Aorta (tissue), 5 donors: ENCODE results near the gene B3GNT2. TPM values are rescaled to one million over a fixed set of nuclear protein-coding genes. Genes with fewer than 3 reads are reported as not detected.

Experiments used
- ATAC-seq: fragments of 200-7000 bp; cut with Tn5 transposase; one replicate; pipeline ENCODE4 v1.9.1; 2022; ENCODE audit warnings: moderate library complexity; ENCODE audit not compliant: low FRiP score
- DNase-seq, 2 donors: peaks; one replicate each; pipeline ENCODE4 v3.0.0-alpha.2; 2020
- H3K27ac ChIP-seq, 2 donors: one replicate each; pipeline ENCODE4 v1.5.1; 2013; ENCODE audit warnings: low read length in 2 of 2, mild to moderate bottlenecking in 2 of 2, moderate library complexity in 2 of 2, control low read depth in 1 of 2, inconsistent platforms in 1 of 2, low read depth in 1 of 2
- H3K27me3 ChIP-seq, 2 donors: one replicate each; pipeline ENCODE4 v1.6.1; 2013; ENCODE audit warnings: control low read depth in 1 of 2, low read length in 1 of 2, mild to moderate bottlenecking in 1 of 2, moderate library complexity in 1 of 2; ENCODE audit not compliant: insufficient read depth in 2 of 2, control insufficient read depth in 1 of 2
- H3K36me3 ChIP-seq, 2 donors: one replicate each; pipeline ENCODE4 v1.6.1; 2013; ENCODE audit warnings: control low read depth in 1 of 2, low read length in 1 of 2, mild to moderate bottlenecking in 1 of 2; ENCODE audit not compliant: insufficient read depth in 2 of 2, control insufficient read depth in 1 of 2
- H3K4me1 ChIP-seq, 2 donors: one replicate each; pipeline ENCODE4 v1.6.1; 2013; ENCODE audit warnings: low read length in 2 of 2, control low read depth in 1 of 2, mild to moderate bottlenecking in 1 of 2, moderate library complexity in 1 of 2; ENCODE audit not compliant: insufficient read depth in 2 of 2, control insufficient read depth in 1 of 2
- H3K4me3 ChIP-seq, 2 donors: one replicate each; pipeline ENCODE4 v1.5.1; 2013; ENCODE audit warnings: low read length in 2 of 2, control low read depth in 1 of 2, mild to moderate bottlenecking in 1 of 2
- H3K9me3 ChIP-seq: one replicate; pipeline ENCODE4 v1.6.1; 2013; ENCODE audit warnings: mild to moderate bottlenecking, low read length; ENCODE audit not compliant: control insufficient read depth
- WGBS, 2 donors: extraction: QIAGEN DNeasy Blood & Tissue Kit; methylation state at CpG; one replicate each; pipeline ENCODE4 v1.1.7; 2013; 5-methylcytosine and 5-hydroxymethylcytosine counted together
- intact Hi-C, 2 donors: fragments of 100-400 bp; cut with DNase I; formaldehyde crosslinking; loops; one replicate each; pipeline versions ENCODE4 v1.14.2 to v1.15.0; 2022
- polyA plus RNA-seq, 2 donors: library from polyadenylated mRNA; stranded (reverse); fragments of 200-250 nt; gene quantifications; one replicate each; pipeline ENCODE4 v1.2.3, GENCODE V29; 2013
- total RNA-seq, 2 donors: library from RNA; stranded (reverse); fragmentation: NEBNext Ultra II Directional; extraction: Animal tissue kit (Norgen Biotek cat#: 25700); gene quantifications; one replicate each; pipeline ENCODE4 v1.2.1, GENCODE V29; 2021
- donor health status: healthy with polysubstance abuse.
- donor health status: Bipolar disorder and iron deficiency.
- donor health status: DM: no; HTN: no; CAD: no.
- donor health status: DM: no; HTN: no; CAD: no.
- donor health status: DM: yes; HTN: yes; CAD: no.

Gene B3GNT2
- total and polyA plus RNA-seq, 4 donors, result 16.4 to 29.1 (median 21.5) TPM

DNA sequence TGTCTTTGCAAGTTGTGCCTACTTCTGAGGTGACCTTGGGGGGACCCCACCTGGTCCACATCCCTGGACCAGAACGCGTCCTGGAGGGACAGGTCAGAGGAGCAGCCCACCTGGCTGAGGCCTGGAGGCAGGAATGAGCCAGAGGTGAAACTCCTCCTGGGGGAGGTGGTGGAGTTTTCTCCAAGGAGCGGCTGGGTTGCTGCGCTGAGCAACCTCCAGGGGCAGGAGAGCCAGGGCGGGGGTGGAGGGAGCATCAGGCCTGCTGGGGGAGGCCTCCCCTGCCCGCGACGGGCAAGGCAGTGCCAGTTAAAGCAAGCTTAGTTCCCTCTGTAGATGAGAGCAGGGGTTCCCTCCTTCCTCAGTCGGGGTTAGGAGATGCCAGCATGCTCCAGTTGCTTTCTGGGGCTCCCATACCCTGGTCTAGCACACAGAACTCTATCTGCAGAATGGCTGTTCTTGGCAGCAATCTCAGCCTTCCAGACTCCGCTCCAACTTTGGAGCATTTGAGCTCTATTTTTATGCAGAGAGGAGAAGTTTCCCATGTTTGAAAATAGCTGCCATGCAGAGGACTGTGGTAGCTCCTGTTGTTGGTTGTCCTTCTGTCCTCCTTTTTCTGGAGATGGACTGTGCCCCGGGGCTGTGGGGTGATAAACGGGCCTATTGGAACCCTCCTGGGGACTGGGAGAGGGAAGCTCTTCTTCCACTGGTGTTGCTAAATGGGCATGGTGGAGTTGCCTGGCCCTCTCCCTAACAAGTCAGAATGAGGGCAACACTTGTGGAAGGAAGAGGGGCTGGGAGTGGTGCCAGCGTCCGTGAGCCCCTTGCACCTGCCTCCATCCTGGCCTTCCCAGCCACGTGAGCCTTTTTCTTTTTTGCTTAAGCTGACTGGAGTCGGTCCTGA, 39.1 kb downstream of the B3GNT2 start:
- Histone ChIP-seq H3K27me3 (no peaks in the 10 kb centered on the region), H3K9me3 (no peaks in the 10 kb centered on the region), H3K4me3 (no peak overlapping the region), H3K36me3 (no peaks in the 10 kb centered on the region), H3K4me1 (no peaks in the 10 kb centered on the region), H3K27ac (peak overlapping the region in 1 of 2 donors; percentile 13)
- peak; percentile 53 for ATAC-seq
- intact Hi-C loops, result no loop called here
- 18 to 23% methylated on average over 16 of the region's 16 CpGs for WGBS, 2 donors
- no peak for DNase-seq

DNA sequence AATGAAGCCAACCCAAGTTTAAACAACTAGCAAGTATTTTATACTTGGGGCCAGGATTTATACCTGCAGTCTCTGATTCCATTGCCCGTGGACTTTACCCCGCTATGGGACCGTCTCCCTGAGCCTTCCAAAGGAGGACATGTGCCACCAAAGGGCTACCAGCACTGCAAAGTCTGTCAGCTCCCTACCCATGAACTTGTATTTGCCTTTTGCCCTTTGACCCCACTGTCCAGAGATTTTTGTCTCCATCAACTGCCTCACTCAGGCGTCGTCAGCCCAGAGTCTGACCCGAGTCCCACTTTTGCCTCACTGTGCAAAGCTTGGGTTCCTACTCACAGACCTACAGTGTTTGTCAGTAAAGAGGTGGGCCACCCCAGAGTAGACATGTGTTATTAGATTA, 40.6 kb downstream of the B3GNT2 start:
- Histone ChIP-seq H3K4me1 (no peaks in the 10 kb centered on the region), H3K27ac (no peak overlapping the region), H3K36me3 (no peaks in the 10 kb centered on the region), H3K27me3 (no peaks in the 10 kb centered on the region), H3K9me3 (no peaks in the 10 kb centered on the region), H3K4me3 (no peak overlapping the region)
- ATAC-seq (no peak), DNase-seq (no peak)
- intact Hi-C loops, result no loop called here
- WGBS, 2 donors, result 98 to 99% methylated on average over 6 of the region's 6 CpGs

DNA sequence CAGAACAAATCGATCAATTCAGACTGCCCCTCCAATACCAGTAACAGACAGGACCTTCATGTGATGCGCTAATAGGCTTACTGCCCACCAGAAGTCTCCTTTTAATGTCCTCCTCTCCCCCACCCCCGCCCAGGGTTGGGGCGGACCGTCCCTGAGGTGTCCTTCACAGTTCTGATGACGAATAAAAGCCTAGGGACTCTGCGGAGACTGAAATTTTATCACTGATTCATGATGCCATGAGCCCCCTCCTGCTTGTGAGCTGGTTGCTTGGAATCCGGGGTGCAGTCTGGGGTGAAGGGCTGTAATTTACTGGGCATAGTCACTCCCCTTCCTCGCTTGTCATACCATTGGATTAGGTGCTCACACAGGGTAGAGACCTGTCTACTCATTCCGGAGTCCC, 42.3 kb downstream of the B3GNT2 start:
- intact Hi-C loops, result no loop called here
- 97 to 99% methylated on average over 10 of the region's 10 CpGs for WGBS, 2 donors
- Histone ChIP-seq H3K4me1 (no peaks in the 10 kb centered on the region), H3K27ac (no peak overlapping the region), H3K27me3 (no peaks in the 10 kb centered on the region), H3K36me3 (no peaks in the 10 kb centered on the region), H3K4me3 (no peak overlapping the region), H3K9me3 (no peaks in the 10 kb centered on the region)
- DNase-seq (no peak), ATAC-seq (no peak)

GRCh38 chr2:62240546-62240945, 44.6 kb downstream of the B3GNT2 start:
- ATAC-seq (no peak), DNase-seq (no peak)
- 91 to 95% methylated on average over 9 of the region's 9 CpGs for WGBS, 2 donors
- Histone ChIP-seq H3K27me3 (no peaks in the 10 kb centered on the region), H3K4me3 (no peak overlapping the region), H3K27ac (no peak overlapping the region), H3K36me3 (no peaks in the 10 kb centered on the region), H3K4me1 (no peaks in the 10 kb centered on the region), H3K9me3 (no peaks in the 10 kb centered on the region)
- intact Hi-C loops, result no loop called here

DNA sequence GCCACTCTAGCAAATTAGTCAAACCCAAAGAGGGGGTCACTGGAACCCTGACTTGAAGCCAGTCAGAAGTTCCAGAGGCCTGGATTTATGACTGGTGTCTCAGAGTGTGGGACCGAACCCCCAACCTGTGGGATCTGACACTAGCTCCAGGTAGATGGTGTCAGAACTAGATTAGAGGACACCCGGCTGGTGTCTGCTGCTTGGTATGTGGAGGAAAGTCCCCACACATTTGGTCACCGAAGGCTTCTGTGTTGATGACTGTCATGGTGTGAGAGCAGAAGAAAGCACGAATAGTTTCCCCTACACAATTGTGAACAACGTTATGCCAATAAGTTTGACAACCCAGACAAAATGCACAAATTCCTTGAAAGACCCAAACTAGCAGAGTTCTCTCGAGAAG, 48.1 kb downstream of the B3GNT2 start:
- Histone ChIP-seq H3K9me3 (no peaks in the 10 kb centered on the region), H3K27ac (no peak overlapping the region), H3K4me1 (no peaks in the 10 kb centered on the region), H3K36me3 (no peaks in the 10 kb centered on the region), H3K4me3 (no peak overlapping the region), H3K27me3 (no peaks in the 10 kb centered on the region)
- no peak for DNase-seq
- WGBS, 2 donors, result 89 to 92% methylated on average over 6 of the region's 6 CpGs
- no peak for ATAC-seq
- intact Hi-C loops, result no loop called here

GRCh38 chr2:62248226-62248625, 52.3 kb downstream of the B3GNT2 start:
- 87 to 93% methylated on average over 3 of the region's 3 CpGs for WGBS, 2 donors

GRCh38 chr2:62250239-62250638, 54.3 kb downstream of the B3GNT2 start:
- no peaks in the 10 kb centered on the region for H3K36me3 ChIP-seq
- no peaks in the 10 kb centered on the region for H3K9me3 ChIP-seq
- no peak overlapping the region for H3K4me3 ChIP-seq
- no peak overlapping the region for H3K27ac ChIP-seq
- no peaks in the 10 kb centered on the region for H3K27me3 ChIP-seq
- H3K4me1 ChIP-seq, result no peaks in the 10 kb centered on the region
- intact Hi-C loops, result no loop called here
- ATAC-seq (no peak), DNase-seq (no peak)
- WGBS, 2 donors, result 91% methylated on average over 4 of the region's 4 CpGs

More at GRCh38 chr2:62248226-62248625, 52.3 kb downstream of the B3GNT2 start:
- DNase-seq (no peak), ATAC-seq (no peak)
- no peaks in the 10 kb centered on the region for H3K27me3 ChIP-seq
- no peaks in the 10 kb centered on the region for H3K9me3 ChIP-seq
- no peaks in the 10 kb centered on the region for H3K4me1 ChIP-seq
- H3K27ac ChIP-seq, result no peak overlapping the region
- intact Hi-C loops, result no loop called here
- H3K4me3 ChIP-seq, result no peak overlapping the region
- H3K36me3 ChIP-seq, result no peaks in the 10 kb centered on the region

DNA sequence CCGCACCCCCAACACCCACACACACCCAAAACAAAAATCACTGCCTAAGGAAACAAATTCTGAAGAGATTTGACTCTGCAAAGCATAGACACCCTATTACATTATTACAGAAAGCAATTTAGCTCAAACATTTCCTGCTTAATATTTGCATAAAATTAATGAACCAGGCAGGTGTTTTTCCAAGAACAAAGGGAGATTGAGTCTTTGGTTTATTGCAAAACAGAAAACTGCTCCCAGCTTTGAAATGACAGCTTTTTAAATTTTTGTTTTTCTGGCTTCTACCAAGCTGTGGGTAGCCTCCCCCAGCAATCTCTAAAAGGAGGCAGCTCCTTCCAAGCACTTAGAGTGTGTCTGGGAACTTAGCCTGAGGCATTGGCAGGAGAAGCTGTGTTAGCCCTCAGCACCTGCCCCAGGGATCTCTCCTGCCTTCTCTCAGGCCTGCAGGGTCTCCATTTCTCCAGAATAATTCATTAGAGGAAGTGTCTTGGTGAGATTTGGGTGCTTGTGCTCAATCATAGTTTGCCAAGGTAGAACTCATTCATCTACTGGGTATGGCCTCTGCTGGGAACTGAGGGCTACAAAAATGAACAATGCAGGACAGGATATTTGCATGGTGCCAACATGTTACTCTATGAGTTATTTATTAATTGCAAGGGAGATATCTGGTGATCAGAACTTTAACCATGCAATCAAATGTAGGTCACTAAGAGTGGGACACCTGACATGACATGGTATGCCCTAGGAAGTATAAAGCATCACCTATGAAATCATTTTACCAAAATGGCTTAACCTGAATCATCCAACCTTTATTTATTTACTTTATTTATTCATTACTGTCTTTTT, 58.7 kb downstream of the B3GNT2 start:
- Histone ChIP-seq H3K4me3 (no peak overlapping the region), H3K9me3 (no peaks in the 10 kb centered on the region), H3K4me1 (no peaks in the 10 kb centered on the region), H3K27me3 (no peaks in the 10 kb centered on the region), H3K27ac (no peak overlapping the region), H3K36me3 (no peaks in the 10 kb centered on the region)
- intact Hi-C loops, result no loop called here
- 85 to 97% methylated on average over 1 of the region's 1 CpG for WGBS, 2 donors
- ATAC-seq (no peak), DNase-seq (no peak)
